HL-60/S4 (cell line): ENCODE data around the gene C19orf33.

Source experiments
- in situ Hi-C: fragments of 300-500 bp; cut with MboI; formaldehyde crosslinking; loops from 2 replicates; pipeline ENCODE4 v1.14.3; 2022; ENCODE audit warnings: low sequenced_read_pairs

C19orf33 gene

GRCh38 chr19:38308006-38308766, 4.1 kb downstream of the C19orf33 start:
- in situ Hi-C loops = no loop called here

GRCh38 chr19:38308926-38309614, 5.0 kb downstream of the C19orf33 start:
- in situ Hi-C loops = no loop called here

GRCh38 chr19:38309615-38310278, 5.7 kb downstream of the C19orf33 start:
- in situ Hi-C loops = no loop called here

- in situ Hi-C loops = no loop called here
Measured at GRCh38 chr19:38310279-38310670, 6.2 kb downstream of the C19orf33 start.

DNA sequence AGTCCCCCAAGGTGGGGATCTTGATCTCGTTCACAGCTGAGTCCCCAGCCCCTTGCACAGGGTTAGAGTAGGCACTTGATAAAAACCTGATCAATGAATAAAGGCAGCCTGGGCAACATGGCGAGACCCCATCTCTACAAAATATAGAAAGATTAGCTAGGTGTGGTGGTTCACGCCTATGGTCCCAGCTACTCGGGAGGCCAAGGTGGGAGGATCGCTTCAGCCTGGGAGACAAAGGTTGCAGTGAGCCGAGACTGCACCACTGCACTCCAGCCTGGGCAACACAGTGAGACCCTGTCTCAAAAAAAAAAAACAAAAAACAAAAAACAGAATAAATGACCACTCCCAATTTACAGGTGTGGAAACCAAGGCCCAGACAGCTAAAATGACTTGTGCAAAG, 6.9 kb downstream of the C19orf33 start:
- in situ Hi-C loops = no loop called here

- in situ Hi-C loops = no loop called here
Measured at GRCh38 chr19:38315657-38316476, 11.8 kb downstream of the C19orf33 start, which contains the start of gene YIF1B. Gene YIF1B (minus strand): TSS chr19:38315947. CDS start chr19:38315917, 30 bp downstream.

- in situ Hi-C loops = no loop called here
Measured at GRCh38 chr19:38316477-38317067, 12.5 kb downstream of the C19orf33 start.

DNA sequence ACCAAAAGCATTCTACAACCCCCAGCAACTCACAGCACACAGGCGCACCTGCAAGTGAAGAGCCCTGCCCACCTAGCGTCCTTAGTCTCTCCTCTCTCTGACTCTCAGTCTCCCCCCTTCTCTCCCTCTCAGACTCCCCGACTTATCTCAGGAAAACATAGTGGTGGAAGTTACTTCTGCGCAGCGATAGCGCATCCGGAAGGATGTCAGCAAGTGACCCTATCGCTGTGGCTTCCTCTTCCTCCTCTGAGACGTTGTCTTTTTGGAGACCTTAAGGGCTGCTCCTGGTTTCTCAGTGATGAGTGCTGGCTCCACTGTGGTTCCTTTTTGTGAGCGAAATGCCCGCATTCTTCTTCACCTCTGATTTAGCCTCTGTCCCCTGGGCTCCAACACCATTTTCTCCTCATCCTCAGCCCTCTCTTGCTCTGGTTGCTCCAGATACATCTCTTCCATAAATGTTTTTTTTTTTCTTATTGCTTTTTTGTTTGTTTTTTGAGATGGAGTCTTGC, 13.1 kb downstream of the C19orf33 start:
- in situ Hi-C loops = no loop called here

DNA sequence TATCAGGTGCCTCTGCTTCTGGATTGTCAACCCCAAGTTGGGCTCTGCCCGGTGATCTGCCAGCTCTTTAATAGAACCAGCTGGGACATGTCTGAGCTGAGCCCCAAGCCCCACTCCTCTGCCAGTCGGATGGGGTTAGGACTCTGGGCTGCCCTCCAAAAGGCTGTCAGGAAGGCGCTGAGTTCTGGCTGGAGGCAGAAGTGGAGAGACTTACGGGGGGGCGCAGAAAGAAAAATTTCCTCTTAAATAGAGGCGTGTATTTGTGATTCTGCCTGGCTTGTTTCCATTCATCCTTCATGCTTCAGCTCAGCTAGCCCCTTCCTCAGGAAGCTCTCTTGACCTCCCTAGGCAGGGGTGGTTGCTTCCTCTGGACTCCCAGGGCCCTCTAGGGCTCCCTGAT, 14.6 kb downstream of the C19orf33 start:
- in situ Hi-C loops = no loop called here

DNA sequence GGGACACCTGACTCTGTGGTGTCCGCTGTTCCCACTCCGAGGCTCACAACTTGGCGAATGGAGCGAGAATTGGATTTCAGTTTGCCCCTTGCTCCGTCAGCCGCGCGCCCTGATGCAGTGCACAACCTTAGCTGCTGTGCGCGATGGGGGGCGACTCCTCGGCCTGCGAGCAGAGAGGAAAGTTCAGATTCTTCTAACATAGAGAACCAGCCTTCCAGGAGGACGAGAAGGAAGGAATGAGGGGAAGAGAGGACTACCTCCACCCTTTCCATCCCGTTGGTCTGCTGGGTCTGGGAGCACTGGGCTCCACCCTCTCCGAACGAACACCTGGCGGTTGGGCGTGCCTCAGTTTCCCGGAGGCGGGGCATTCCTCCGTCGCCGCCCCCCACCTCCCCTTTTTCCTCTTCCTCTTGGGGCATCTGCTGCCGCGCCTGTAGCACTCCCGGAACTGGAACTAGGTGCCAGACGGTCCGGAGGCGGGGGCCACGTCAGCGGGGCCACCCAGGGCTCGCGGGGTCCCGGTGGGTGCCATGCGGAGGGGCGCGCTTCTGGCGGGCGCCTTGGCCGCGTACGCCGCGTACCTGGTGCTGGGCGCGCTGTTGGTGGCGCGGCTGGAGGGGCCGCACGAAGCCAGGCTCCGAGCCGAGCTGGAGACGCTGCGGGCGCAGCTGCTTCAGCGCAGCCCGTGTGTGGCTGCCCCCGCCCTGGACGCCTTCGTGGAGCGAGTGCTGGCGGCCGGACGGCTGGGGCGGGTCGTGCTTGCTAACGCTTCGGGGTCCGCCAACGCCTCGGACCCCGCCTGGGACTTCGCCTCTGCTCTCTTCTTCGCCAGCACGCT, 15.6 kb downstream of the C19orf33 start, which contains the start of gene KCNK6:
KCNK6 (plus strand) TSS at position 425 of the 838 bp plus-strand sequence; CDS start at position 531, 106 bp downstream.
- in situ Hi-C loops = no loop called here

DNA sequence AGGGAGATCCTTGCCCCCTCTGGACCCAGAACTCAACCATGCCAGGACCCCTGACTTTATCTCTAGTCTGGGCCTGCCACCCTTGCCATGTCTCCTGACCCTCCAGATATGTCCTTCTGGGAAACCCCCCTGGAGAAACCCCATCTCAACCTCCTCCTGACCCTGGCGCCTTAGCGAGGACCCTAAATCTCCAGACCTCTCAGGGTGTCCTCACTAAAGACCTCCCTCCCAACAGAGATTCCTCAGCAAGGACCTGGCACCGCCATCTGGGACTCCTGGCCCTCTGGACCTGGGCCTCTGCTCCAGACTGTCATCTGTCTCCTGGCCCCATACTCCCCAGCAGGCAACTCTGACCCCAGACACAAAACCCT, 16.9 kb downstream of the C19orf33 start:
- in situ Hi-C loops = no loop called here

DNA sequence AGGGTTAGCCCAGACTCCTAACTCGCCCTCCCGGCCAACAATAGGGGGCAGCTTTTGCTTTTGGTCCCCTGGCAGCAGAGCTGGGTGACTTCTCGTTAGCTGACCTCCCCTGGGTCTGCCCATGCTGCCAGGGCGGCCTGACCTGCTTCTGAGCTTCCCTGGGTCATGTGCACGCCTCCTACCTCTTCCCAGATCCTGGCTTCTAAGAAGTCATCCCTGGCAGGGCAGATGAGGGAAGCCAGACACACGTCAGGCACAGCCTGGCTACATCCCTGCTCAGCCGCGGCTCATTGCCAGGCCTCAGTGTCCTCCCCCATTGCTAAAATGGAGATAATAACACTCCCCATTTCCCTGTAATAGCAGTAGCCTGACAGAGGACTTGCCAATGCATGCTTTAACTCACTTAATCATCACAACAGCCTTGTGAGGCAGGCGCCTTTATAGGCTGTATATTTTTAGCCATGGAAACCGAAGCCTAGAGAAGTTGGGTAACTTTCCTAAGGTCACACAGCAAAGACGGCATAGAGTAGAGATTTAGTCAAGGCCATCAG, 17.7 kb downstream of the C19orf33 start:
- in situ Hi-C loops = no loop called here

GRCh38 chr19:38323291-38323690, 19.2 kb downstream of the C19orf33 start:
- in situ Hi-C loops = no loop called here

DNA sequence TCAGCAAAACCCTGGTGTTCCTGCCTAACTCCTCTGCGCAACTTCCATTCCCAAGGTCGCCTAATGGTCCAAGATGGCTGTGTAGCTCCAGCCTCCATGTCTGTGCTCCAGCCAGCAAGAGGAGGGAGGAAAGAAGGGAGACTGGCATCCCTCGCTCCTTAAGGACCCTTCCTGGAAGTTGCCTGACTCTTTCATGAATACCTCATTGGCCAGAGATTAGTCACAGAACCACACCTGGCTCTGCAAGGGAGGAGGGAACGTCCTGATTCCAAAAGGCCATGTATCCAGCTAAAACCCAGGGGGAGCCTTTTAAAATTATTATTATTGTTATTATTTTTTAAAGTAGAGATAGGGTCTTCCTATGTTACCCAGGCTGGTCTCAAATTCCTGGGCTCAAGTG, 20.4 kb downstream of the C19orf33 start:
- in situ Hi-C loops = no loop called here

DNA sequence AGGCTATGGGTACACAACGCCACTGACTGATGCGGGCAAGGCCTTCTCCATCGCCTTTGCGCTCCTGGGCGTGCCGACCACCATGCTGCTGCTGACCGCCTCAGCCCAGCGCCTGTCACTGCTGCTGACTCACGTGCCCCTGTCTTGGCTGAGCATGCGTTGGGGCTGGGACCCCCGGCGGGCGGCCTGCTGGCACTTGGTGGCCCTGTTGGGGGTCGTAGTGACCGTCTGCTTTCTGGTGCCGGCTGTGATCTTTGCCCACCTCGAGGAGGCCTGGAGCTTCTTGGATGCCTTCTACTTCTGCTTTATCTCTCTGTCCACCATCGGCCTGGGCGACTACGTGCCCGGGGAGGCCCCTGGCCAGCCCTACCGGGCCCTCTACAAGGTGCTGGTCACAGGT, 22.5 kb downstream of the C19orf33 start:
- in situ Hi-C loops = no loop called here

GRCh38 chr19:38329651-38330050, 25.6 kb downstream of the C19orf33 start:
- in situ Hi-C loops = loop anchor here (5.0 to 10.0 kb wide), 2 partner anchors 92 to 425 kb away; partner anchors contain the start of genes SIPA1L3 and WDR87

DNA sequence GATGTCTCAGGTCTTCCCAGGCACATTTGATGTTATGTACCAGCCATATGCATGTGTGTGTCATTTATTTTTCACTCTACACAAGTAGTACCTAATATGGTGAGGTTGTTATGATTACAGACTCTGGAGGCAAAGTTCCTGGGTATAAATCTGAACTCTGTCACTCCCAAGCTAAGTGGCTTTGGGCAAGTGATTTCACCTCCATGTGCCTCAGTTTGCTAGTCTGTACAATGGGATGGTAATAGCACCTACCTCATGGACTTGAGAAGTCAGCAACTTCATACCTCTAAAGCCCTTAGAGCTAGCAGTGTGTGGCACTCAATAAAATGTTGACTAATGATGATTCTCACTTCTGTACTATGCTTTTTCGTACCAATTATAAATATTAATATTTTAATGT, 27.7 kb downstream of the C19orf33 start:
- in situ Hi-C loops = loop anchor here (5.0 to 10.0 kb wide), 2 partner anchors 94 to 427 kb away; partner anchors contain the start of genes SIPA1L3 and WDR87

GRCh38 chr19:38333245-38333644, 29.2 kb downstream of the C19orf33 start:
- in situ Hi-C loops = loop anchor here (5.0 to 10.0 kb wide), 2 partner anchors 96 to 428 kb away; partner anchors contain the start of genes SIPA1L3 and WDR87
